PC-3 (cell line): ENCODE data around the gene POLR1A. TPM values are rescaled to one million over a fixed set of nuclear protein-coding genes. Genes with fewer than 3 reads are reported as not detected.

Experiments
- ATAC-seq: fragments of 200-7000 bp; cut with Tn5 transposase; 2 replicates; pipeline ENCODE4 v1.9.1; 2020; ENCODE audit warnings: mild to moderate bottlenecking, moderate library complexity
- BruUV-seq: library from RNA; stranded (reverse); fragments of 400-500 nt; replicated peaks from 2 replicates; lab custom pipeline; 2021; lab: Mats Ljungman, UMichigan
- CTCF ChIA-PET: fragments of 300-600 bp; sonication (Branson Sonifier 250); formaldehyde crosslinking; loops from one replicate; lab custom pipeline; 2022; ENCODE audit warnings: antibody characterized with exemption; lab: Charles Lee
- POLR2A ChIA-PET: fragments of 300-600 bp; sonication (Branson Sonifier 250); formaldehyde crosslinking; loops from one replicate; lab custom pipeline; 2022; ENCODE audit warnings: antibody characterized with exemption; ENCODE audit not compliant: unreplicated experiment; lab: Charles Lee
- DNase-seq: peaks from one replicate; pipeline ENCODE4 v3.0.0-alpha.2; 2015
- H2AFZ ChIP-seq: fragments of 300-600 bp; sonication (generic); 2 replicates; pipeline ENCODE4 v1.6.0; 2016; ENCODE audit warnings: antibody characterized with exemption, low read length
- H3F3A ChIP-seq: fragments of 300-600 bp; sonication (generic); one replicate; pipeline ENCODE4 v1.6.0; 2017; ENCODE audit warnings: antibody characterized with exemption, low read length, control low read depth, mild to moderate bottlenecking; ENCODE audit not compliant: unreplicated experiment
- H3K27ac ChIP-seq: fragments of 300-600 bp; sonication (generic); 2 replicates; pipeline ENCODE4 v1.5.1; 2016; ENCODE audit warnings: mild to moderate bottlenecking, low read length
- H3K27me3 ChIP-seq: fragments of 300-600 bp; sonication (generic); 2 replicates; pipeline ENCODE4 v1.6.1; 2016; ENCODE audit warnings: low read length, mixed read lengths
- H3K36me3 ChIP-seq: fragments of 300-600 bp; sonication (generic); 2 replicates; pipeline ENCODE4 v1.6.1; 2016; ENCODE audit warnings: low read depth, mixed run types, low read length, mixed read lengths
- H3K4me1 ChIP-seq: fragments of 300-600 bp; sonication (generic); 2 replicates; pipeline ENCODE4 v1.5.1; 2016; ENCODE audit warnings: low read length; ENCODE audit not compliant: insufficient read depth
- H3K4me2 ChIP-seq: fragments of 300-600 bp; sonication (generic); 2 replicates; pipeline ENCODE4 v1.6.0; 2016; ENCODE audit warnings: low read length
- H3K4me3 ChIP-seq: fragments of 300-600 bp; sonication (generic); 2 replicates; pipeline ENCODE4 v1.5.1; 2016; ENCODE audit warnings: mild to moderate bottlenecking, low read length, mixed read lengths
- H3K79me2 ChIP-seq: fragments of 300-600 bp; sonication (generic); 2 replicates; pipeline ENCODE4 v1.6.1; 2017; ENCODE audit warnings: low read length, mixed read lengths
- H3K9ac ChIP-seq: fragments of 300-600 bp; sonication (generic); 2 replicates; pipeline ENCODE4 v1.6.0; 2016; ENCODE audit warnings: mild to moderate bottlenecking, low read length
- H3K9me2 ChIP-seq: fragments of 300-600 bp; sonication (generic); replicated peaks from 2 replicates; pipeline ENCODE4 v1.6.1; 2016; ENCODE audit warnings: mixed run types, low read length, mixed read lengths
- H3K9me3 ChIP-seq: fragments of 300-600 bp; sonication (generic); 2 replicates; pipeline ENCODE4 v1.6.1; 2016; ENCODE audit warnings: low read length, mixed read lengths
- H4K20me1 ChIP-seq: fragments of 300-600 bp; sonication (generic); 2 replicates; pipeline ENCODE4 v1.6.1; 2016; ENCODE audit warnings: low read length, mixed read lengths
- EZH2 ChIP-seq: fragments of 300-600 bp; sonication (generic); IDR thresholded peaks from one replicate; pipeline ENCODE4 v1.6.1; 2017; ENCODE audit warnings: antibody characterized with exemption, mild to moderate bottlenecking, low read length; ENCODE audit not compliant: unreplicated experiment
- EZH2phosphoT487 ChIP-seq: fragments of 300-600 bp; sonication (generic); IDR thresholded peaks from 2 replicates; pipeline ENCODE4 v1.6.1; 2018; ENCODE audit warnings: mild to moderate bottlenecking, antibody characterized with exemption, low read length, borderline replicate concordance
- intact Hi-C: fragments of 100-400 bp; cut with micrococcal nuclease; formaldehyde crosslinking; loops from 2 replicates; pipeline ENCODE4 v1.9.0; 2023
- total RNA-seq: library from RNA; depleted of rRNA; stranded (reverse); fragments of >200 nt; gene quantifications from 2 replicates; pipeline ENCODE4 v1.2.3, GENCODE V29; 2014
- TF ChIP-seq, protein P1 (sequence below): fragments of 300-600 bp; sonication (generic); conservative IDR thresholded peaks from 2 replicates; pipeline ENCODE4 v1.5.1; 2017; ENCODE audit warnings: antibody characterized with exemption, low read depth, mild to moderate bottlenecking, low read length

The POLR1A gene
- total RNA-seq, 1 experiment from 2014 or later: 25.1 TPM

DNA sequence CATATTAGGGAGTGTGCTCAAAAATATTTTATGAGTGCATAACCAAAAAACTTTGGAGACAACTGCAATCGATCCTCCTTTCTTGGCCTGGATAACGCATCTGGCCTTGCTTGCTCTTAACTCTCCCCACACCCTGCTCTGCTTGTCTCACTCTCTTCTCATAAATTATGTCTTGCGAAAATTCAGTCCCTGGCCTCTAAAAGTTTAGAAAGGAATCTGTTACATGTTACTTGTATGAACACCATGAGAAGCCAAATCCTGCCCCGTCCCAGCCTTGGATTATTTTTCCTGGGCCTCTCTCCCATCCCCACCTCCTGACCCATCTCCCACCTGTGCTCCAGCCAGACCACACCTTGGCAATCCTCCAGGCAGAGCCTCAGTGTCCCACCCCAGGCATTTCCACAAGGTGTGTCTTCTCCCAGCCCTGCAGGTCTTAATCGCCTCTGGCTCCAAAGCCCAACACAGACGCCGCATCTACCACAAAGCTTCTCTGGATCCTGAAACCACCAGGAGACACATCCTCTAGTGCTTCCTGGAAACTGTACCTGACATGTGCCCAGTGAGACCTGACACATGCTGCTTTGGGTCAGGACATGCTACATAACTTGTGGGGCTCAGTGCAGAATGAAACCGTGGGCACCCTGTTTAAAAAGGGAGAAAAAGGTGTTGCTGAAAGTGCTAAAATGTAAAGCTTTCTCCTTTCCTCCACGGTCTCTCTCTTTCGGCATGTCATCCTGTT lies 117.3 kb downstream of the POLR1A start:
- Histone ChIP-seq H3K9me3 (no peaks in the 10 kb centered on the region), H3K9ac (no peak overlapping the region), H3K79me2 (no peaks in the 10 kb centered on the region), H3K4me2 (no peak overlapping the region), H3K9me2 (no peaks in the 10 kb centered on the region), H3K4me3 (no peak overlapping the region), H4K20me1 (no peaks in the 10 kb centered on the region), H2AFZ (no peak overlapping the region), H3K4me1 (no peaks in the 10 kb centered on the region), H3K27ac (no peak overlapping the region), H3K27me3 (no peaks in the 10 kb centered on the region), H3F3A (no peaks in the 10 kb centered on the region), H3K36me3 (no peaks in the 10 kb centered on the region)
- intact Hi-C loops: no loop called here
- ChIA-PET CTCF (no interaction called here), POLR2A (no interaction called here)
- ATAC-seq (no peak), DNase-seq (no peak)
- TF ChIP-seq EZH2phosphoT487 (no peak), EZH2 (no peak)
- TF ChIP-seq, protein P1, sequence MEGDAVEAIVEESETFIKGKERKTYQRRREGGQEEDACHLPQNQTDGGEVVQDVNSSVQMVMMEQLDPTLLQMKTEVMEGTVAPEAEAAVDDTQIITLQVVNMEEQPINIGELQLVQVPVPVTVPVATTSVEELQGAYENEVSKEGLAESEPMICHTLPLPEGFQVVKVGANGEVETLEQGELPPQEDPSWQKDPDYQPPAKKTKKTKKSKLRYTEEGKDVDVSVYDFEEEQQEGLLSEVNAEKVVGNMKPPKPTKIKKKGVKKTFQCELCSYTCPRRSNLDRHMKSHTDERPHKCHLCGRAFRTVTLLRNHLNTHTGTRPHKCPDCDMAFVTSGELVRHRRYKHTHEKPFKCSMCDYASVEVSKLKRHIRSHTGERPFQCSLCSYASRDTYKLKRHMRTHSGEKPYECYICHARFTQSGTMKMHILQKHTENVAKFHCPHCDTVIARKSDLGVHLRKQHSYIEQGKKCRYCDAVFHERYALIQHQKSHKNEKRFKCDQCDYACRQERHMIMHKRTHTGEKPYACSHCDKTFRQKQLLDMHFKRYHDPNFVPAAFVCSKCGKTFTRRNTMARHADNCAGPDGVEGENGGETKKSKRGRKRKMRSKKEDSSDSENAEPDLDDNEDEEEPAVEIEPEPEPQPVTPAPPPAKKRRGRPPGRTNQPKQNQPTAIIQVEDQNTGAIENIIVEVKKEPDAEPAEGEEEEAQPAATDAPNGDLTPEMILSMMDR: no peak
- BruUV-seq: no TSS peak

DNA sequence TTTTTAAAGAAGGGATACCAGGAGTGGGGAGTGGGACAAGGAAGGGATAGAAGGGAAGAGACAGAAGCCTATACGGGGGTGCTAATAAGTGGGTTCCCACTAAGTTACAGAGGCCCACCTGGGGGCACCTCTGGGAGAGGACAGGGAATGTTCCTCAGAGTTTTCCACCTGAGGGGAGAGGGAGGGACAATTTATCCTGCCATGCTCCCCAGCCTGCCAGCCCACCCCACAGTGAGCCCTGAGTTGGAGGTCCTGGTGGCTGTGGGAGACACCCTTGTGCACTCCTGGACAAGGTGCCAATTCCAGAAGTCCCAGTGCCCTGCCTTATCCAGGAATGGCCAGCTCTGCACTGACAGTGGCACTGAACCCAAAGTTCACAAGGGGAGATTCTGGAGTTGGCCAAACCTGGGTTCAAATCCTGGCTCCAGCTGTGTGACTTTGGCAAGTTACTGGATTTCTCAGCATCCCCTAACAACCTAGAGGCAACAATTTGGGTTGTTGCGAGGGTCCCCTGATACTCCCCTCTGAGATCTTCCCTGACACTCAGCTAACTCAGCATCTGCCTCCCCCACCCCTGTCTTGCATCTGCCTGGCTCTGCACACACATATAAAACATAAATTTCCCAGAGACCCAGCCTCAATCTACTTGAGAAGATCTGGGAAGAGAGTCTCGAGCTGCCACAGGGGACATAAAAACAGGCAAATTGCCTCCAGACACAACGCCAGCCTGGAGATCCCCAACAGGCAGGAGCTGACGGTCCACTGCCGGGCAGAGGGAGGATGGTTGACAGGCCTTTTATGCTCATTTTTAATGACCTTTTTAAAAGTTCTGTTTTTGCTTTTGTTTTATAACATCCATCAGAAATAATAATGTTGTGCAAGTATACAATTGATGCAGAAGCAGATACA lies 118.2 kb downstream of the POLR1A start:
- Histone ChIP-seq H3K4me2 (no peak overlapping the region), H3K9me2 (no peaks in the 10 kb centered on the region), H3K27me3 (no peaks in the 10 kb centered on the region), H3K9me3 (no peaks in the 10 kb centered on the region), H4K20me1 (no peaks in the 10 kb centered on the region), H3K4me1 (no peaks in the 10 kb centered on the region), H3K4me3 (no peak overlapping the region), H3K9ac (no peak overlapping the region), H3K79me2 (no peaks in the 10 kb centered on the region), H3K36me3 (no peaks in the 10 kb centered on the region), H3F3A (no peaks in the 10 kb centered on the region), H3K27ac (no peak overlapping the region), H2AFZ (no peak overlapping the region)
- ChIA-PET POLR2A (no interaction called here), CTCF (no interaction called here)
- intact Hi-C loops: no loop called here
- ATAC-seq (no peak), DNase-seq (no peak)
- TF ChIP-seq EZH2phosphoT487: no peak
- TF ChIP-seq, protein P1: no peak
- TF ChIP-seq EZH2: no peak
- no TSS peak for BruUV-seq

DNA sequence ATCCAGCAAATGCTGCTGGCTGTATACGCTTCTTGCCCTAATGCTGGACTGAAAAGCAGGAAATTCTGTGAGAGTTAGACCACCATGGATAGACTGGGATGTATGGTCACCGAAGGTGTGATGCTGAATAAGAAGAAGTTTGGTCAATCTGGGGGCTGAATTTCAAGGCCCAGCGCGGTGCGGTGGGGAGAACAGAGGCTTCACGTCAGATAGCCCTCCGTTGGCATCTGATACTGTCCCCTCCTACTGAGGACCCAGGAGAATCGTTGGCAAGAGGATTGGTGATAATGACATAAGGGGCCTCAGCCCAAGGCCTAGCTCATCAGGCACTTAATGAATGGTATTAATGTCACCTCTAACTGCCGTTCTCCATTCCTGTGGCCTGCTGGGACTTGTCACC lies 119.6 kb downstream of the POLR1A start:
- POLR2A ChIA-PET: no interaction called here
- H4K20me1 ChIP-seq: no peaks in the 10 kb centered on the region
- TF ChIP-seq EZH2phosphoT487 (no peak), EZH2 (no peak)
- TF ChIP-seq, protein P1: no peak

More for the DNA sequence above, 119.6 kb downstream of the POLR1A start:
- H3K27me3 ChIP-seq: no peaks in the 10 kb centered on the region
- no peaks in the 10 kb centered on the region for H3K9me2 ChIP-seq
- H3K4me3 ChIP-seq: no peak overlapping the region
- H3F3A ChIP-seq: no peaks in the 10 kb centered on the region
- no peak overlapping the region for H3K4me2 ChIP-seq
- H3K79me2 ChIP-seq: no peaks in the 10 kb centered on the region
- H3K9ac ChIP-seq: no peak overlapping the region
- no peaks in the 10 kb centered on the region for H3K9me3 ChIP-seq
- H3K27ac ChIP-seq: no peak overlapping the region
- H3K36me3 ChIP-seq: no peaks in the 10 kb centered on the region
- CTCF ChIA-PET: no interaction called here
- DNase-seq: no peak
- H2AFZ ChIP-seq: no peak overlapping the region
- no peaks in the 10 kb centered on the region for H3K4me1 ChIP-seq
- intact Hi-C loops: no loop called here
- BruUV-seq: no TSS peak
- no peak for ATAC-seq
